ENCODE results near the gene RBMY1D. TPM values are rescaled to one million over a fixed set of nuclear protein-coding genes. Genes with fewer than 3 reads are reported as not detected.

Gene RBMY1D
- polyA plus RNA-seq, 3 donors: not detected

GRCh38 chrY:21845481-21845880, 48.8 kb downstream of the RBMY1D start:
- H3K4me1 Mint-ChIP-seq: no peaks in the 10 kb centered on the region
- Histone ChIP-seq H3K27ac (ENCODE audit: low read depth in 1 of 2, low read length in 2 of 2) (no peak overlapping the region), H3K79me2 (ENCODE audit: insufficient read depth, low read length) (no peaks in the 10 kb centered on the region), H3K36me3 (replicated peaks in 1 of 2; ENCODE audit: control insufficient read depth in 1 of 2, insufficient read depth in 2 of 2, low read length in 2 of 2) (no peaks in the 10 kb centered on the region), H2AFZ (ENCODE audit: insufficient read depth, low read depth, low read length, poor library complexity, severe bottlenecking) (no peak overlapping the region), H4K20me1 (ENCODE audit: insufficient read depth, low read length) (no peaks in the 10 kb centered on the region), H3K4me1 (ENCODE audit: control insufficient read depth in 1 of 2, insufficient read depth in 2 of 2, low read length in 2 of 2) (no peaks in the 10 kb centered on the region), H3K4me2 (replicated peaks; ENCODE audit: extremely low read depth, low read length, poor library complexity, severe bottlenecking) (no peak overlapping the region), H3K4me3 (replicated peaks in 1 of 3; ENCODE audit: low read depth in 2 of 3, low read length in 3 of 3) (no peak overlapping the region), H3K27me3 (ENCODE audit: control insufficient read depth in 2 of 2, insufficient read depth in 2 of 2, low read length in 2 of 2) (no peaks in the 10 kb centered on the region), H3K9me3 (replicated peaks in 1 of 2; ENCODE audit: control insufficient read depth in 1 of 2, insufficient read depth in 1 of 2, low read length in 2 of 2) (peaks cover 0 to 2% of the 10 kb centered on the region in 2 donors), H3K9ac (ENCODE audit: insufficient read depth, low read length, poor library complexity, severe bottlenecking) (no peak overlapping the region)
- intact Hi-C loops (cut with micrococcal nuclease): no loop called here
- H3K27me3 Mint-ChIP-seq (ENCODE audit: low read depth in 3 of 3): peaks cover 0 to 2% (median 0%) of the 10 kb centered on the region in 3 donors
- DNase-seq: no peak
- no peak overlapping the region for H3K4me3 Mint-ChIP-seq
- no peak for TF ChIP-seq CTCF (IDR thresholded peaks at IDR 0.05)
- peaks cover 0 to 9% (median 0%) of the 10 kb centered on the region in 7 donors for H3K9me3 Mint-ChIP-seq
- H3K27ac Mint-ChIP-seq: no peak overlapping the region
- no CpG with 5 or more reads among the region's 3 CpGs for WGBS (ENCODE audit: insufficient coverage)
- H3K36me3 Mint-ChIP-seq: no peaks in the 10 kb centered on the region

GRCh38 chrY:21842090-21842489, 52.2 kb downstream of the RBMY1D start:
- no peak for TF ChIP-seq CTCF (IDR thresholded peaks at IDR 0.05)
- no peak for DNase-seq
- Histone ChIP-seq H2AFZ (ENCODE audit: insufficient read depth, low read depth, low read length, poor library complexity, severe bottlenecking) (no peak overlapping the region), H3K4me1 (ENCODE audit: control insufficient read depth in 1 of 2, insufficient read depth in 2 of 2, low read length in 2 of 2) (no peaks in the 10 kb centered on the region), H3K4me2 (replicated peaks; ENCODE audit: extremely low read depth, low read length, poor library complexity, severe bottlenecking) (no peak overlapping the region), H3K27me3 (ENCODE audit: control insufficient read depth in 2 of 2, insufficient read depth in 2 of 2, low read length in 2 of 2) (no peaks in the 10 kb centered on the region), H3K79me2 (ENCODE audit: insufficient read depth, low read length) (no peaks in the 10 kb centered on the region), H3K27ac (ENCODE audit: low read depth in 1 of 2, low read length in 2 of 2) (no peak overlapping the region), H3K9ac (ENCODE audit: insufficient read depth, low read length, poor library complexity, severe bottlenecking) (no peak overlapping the region), H3K9me3 (replicated peaks in 1 of 2; ENCODE audit: control insufficient read depth in 1 of 2, insufficient read depth in 1 of 2, low read length in 2 of 2) (peaks cover 0 to 5% of the 10 kb centered on the region in 2 donors), H3K36me3 (replicated peaks in 1 of 2; ENCODE audit: control insufficient read depth in 1 of 2, insufficient read depth in 2 of 2, low read length in 2 of 2) (no peaks in the 10 kb centered on the region), H3K4me3 (replicated peaks in 1 of 3; ENCODE audit: low read depth in 2 of 3, low read length in 3 of 3) (no peak overlapping the region), H4K20me1 (ENCODE audit: insufficient read depth, low read length) (no peaks in the 10 kb centered on the region)
- H3K27me3 Mint-ChIP-seq (ENCODE audit: low read depth in 3 of 3): no peaks in the 10 kb centered on the region
- intact Hi-C loops (cut with micrococcal nuclease): no loop called here
- H3K27ac Mint-ChIP-seq: no peak overlapping the region
- no peaks in the 10 kb centered on the region for H3K36me3 Mint-ChIP-seq
- peaks cover 0 to 10% (median 0%) of the 10 kb centered on the region in 7 donors for H3K9me3 Mint-ChIP-seq
- H3K4me1 Mint-ChIP-seq: no peaks in the 10 kb centered on the region
- H3K4me3 Mint-ChIP-seq: no peak overlapping the region
- 94% methylated on average over 4 of the region's 4 CpGs for WGBS (ENCODE audit: insufficient coverage)

Data from CD14-positive monocyte (primary cell).